MCF 10A (cell line): ENCODE data around the gene BARX2. TPM values are rescaled to one million over a fixed set of nuclear protein-coding genes. Genes with fewer than 3 reads are reported as not detected.

Experiments
- BruUV-seq: library from RNA; stranded (reverse); fragments of 400-500 nt; replicated peaks from 2 replicates; lab custom pipeline; 2021; lab: Mats Ljungman, UMichigan
- CTCF ChIA-PET: fragments of 300-600 bp; sonication (Branson Sonifier 250); formaldehyde crosslinking; extraction: SDS; loops from one replicate; lab custom pipeline; 2021; ENCODE audit warnings: antibody characterized with exemption, inconsistent platforms; lab: Yijun Ruan, JAX
- POLR2A ChIA-PET: fragments of 300-600, 350-650 bp; sonication (Branson Sonifier 250); formaldehyde crosslinking; extraction: SDS; loops from one replicate; lab custom pipeline; 2020; ENCODE audit warnings: antibody characterized with exemption, inconsistent platforms; lab: Yijun Ruan, JAX
- DNase-seq: peaks from one replicate; pipeline ENCODE4 v3.0.0-alpha.2; 2018; ENCODE audit not compliant: unreplicated experiment
- H3K27ac Mint-ChIP-seq: one replicate; pipeline ENCODE4 v1.8.0; 2022; ENCODE audit warnings: mild to moderate bottlenecking, low read depth, mixed read lengths; ENCODE audit not compliant: unreplicated experiment
- H3K27me3 Mint-ChIP-seq: one replicate; pipeline ENCODE4 v1.8.0; 2022; ENCODE audit warnings: mixed read lengths; ENCODE audit not compliant: insufficient read depth, unreplicated experiment
- H3K36me3 Mint-ChIP-seq: one replicate; pipeline ENCODE4 v1.8.0; 2022; ENCODE audit warnings: mild to moderate bottlenecking, moderate library complexity, mixed read lengths; ENCODE audit not compliant: insufficient read depth, unreplicated experiment
- H3K4me1 Mint-ChIP-seq: one replicate; pipeline ENCODE4 v1.8.0; 2022; ENCODE audit warnings: mixed read lengths; ENCODE audit not compliant: insufficient read depth, unreplicated experiment
- H3K4me3 Mint-ChIP-seq: one replicate; pipeline ENCODE4 v1.8.0; 2022; ENCODE audit warnings: mild to moderate bottlenecking, moderate library complexity, mixed read lengths; ENCODE audit not compliant: unreplicated experiment
- H3K9me3 Mint-ChIP-seq: one replicate; pipeline ENCODE4 v1.8.0; 2022; ENCODE audit warnings: mixed read lengths; ENCODE audit not compliant: unreplicated experiment
- CTCF ChIP-seq: fragments of 200-600 bp; IDR thresholded peaks from one replicate; pipeline ENCODE4 v1.8.0; 2022; ENCODE audit warnings: antibody characterized with exemption, mild to moderate bottlenecking; ENCODE audit not compliant: unreplicated experiment
- intact Hi-C: fragments of 100-400 bp; cut with micrococcal nuclease; formaldehyde crosslinking; loops from 2 replicates; pipeline ENCODE4 v1.14.1; 2022
- total RNA-seq: library from RNA; stranded (reverse); gene quantifications from 2 replicates; pipeline ENCODE4 v1.2.3, GENCODE V29; 2022

The BARX2 gene
- total RNA-seq, 1 experiment from 2014 or later = not detected

DNA sequence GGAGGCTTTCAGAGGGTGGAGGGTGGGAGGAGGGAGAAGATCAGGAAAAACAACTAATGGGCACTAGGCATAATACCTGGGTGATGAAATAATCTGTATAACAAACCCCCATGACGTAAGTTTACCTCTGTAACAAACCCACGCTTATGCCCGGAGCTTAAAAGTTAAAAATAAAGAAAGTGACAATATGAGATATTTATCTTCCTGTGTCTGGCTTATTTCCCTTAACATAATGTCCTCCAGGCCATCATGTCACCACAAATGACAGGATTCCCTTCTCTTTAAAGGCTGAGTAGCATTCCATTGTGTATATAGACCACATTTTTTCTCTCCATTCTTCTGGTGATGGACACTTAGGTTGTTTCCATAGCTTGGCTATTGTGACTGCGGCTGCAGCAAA is 79.5 kb downstream of the BARX2 start:
- CTCF ChIA-PET = interaction anchor here (1.3 kb wide), 1 partner anchor 12 kb away, joined by 5 read pairs; no protein-coding TSS in a partner anchor
- POLR2A ChIA-PET = no interaction called here
- no TSS peak for BruUV-seq
- H3K9me3 Mint-ChIP-seq = no peaks in the 10 kb centered on the region
- no peaks in the 10 kb centered on the region for H3K4me1 Mint-ChIP-seq
- intact Hi-C loops = no loop called here
- no peak overlapping the region for H3K27ac Mint-ChIP-seq
- no peak for TF ChIP-seq CTCF
- no peaks in the 10 kb centered on the region for H3K36me3 Mint-ChIP-seq
- H3K4me3 Mint-ChIP-seq = no peak overlapping the region
- DNase-seq = no peak
- H3K27me3 Mint-ChIP-seq = no peaks in the 10 kb centered on the region

GRCh38 chr11:129455756-129456655 is 80.4 kb downstream of the BARX2 start:
- TF ChIP-seq CTCF = no peak
- Mint-ChIP-seq H3K27ac (no peak overlapping the region), H3K36me3 (no peaks in the 10 kb centered on the region), H3K4me3 (no peak overlapping the region), H3K27me3 (no peaks in the 10 kb centered on the region), H3K4me1 (no peaks in the 10 kb centered on the region), H3K9me3 (no peaks in the 10 kb centered on the region)
- BruUV-seq = no TSS peak
- intact Hi-C loops = no loop called here
- peak; percentile 8 for DNase-seq
- POLR2A ChIA-PET = no interaction called here
- CTCF ChIA-PET = interaction anchor here (0.6 to 1.3 kb wide), 4 partner anchors 9 to 1578 kb away, joined by 3 to 5 read pairs (median 4); partner anchors contain the start of gene BARX2

- no peaks in the 10 kb centered on the region for H3K36me3 Mint-ChIP-seq
- H3K27ac Mint-ChIP-seq = no peak overlapping the region
- CTCF ChIA-PET = interaction anchor here (1.2 kb wide), 1 partner anchor 293 kb away, joined by 3 read pairs; no protein-coding TSS in a partner anchor
- H3K9me3 Mint-ChIP-seq = no peaks in the 10 kb centered on the region
- H3K4me1 Mint-ChIP-seq = no peaks in the 10 kb centered on the region
- no peak for DNase-seq
- intact Hi-C loops = no loop called here
- no peak for TF ChIP-seq CTCF
- POLR2A ChIA-PET = no interaction called here
- no TSS peak for BruUV-seq
- no peaks in the 10 kb centered on the region for H3K27me3 Mint-ChIP-seq
- no peak overlapping the region for H3K4me3 Mint-ChIP-seq
These were observed 81.7 kb downstream of the BARX2 start for GRCh38 chr11:129457321-129457720.

DNA sequence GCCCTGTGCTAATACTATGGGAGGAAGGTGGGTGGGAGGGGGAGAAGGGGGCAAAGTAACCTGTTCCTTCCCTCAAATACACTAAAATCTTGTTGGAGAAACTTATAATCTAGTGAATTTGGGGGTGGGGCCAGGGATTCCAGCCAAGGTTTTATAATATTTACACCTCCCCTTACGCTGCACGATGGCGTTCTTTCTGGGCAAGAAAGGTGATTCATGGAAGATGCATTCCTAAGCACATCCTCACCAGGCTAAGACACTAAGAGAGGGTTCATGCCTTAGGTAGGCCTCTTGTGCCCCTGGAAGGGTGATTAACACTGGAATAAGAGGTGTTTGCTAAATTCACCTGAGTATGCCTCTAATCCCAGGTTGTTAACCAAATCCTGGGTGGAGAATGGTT is 82.6 kb downstream of the BARX2 start:
- DNase-seq = peak; percentile 49
- no peak overlapping the region for H3K4me3 Mint-ChIP-seq
- H3K4me1 Mint-ChIP-seq = no peaks in the 10 kb centered on the region
- intact Hi-C loops = no loop called here
- no peak overlapping the region for H3K27ac Mint-ChIP-seq
- no TSS peak for BruUV-seq
- no peaks in the 10 kb centered on the region for H3K27me3 Mint-ChIP-seq
- CTCF ChIA-PET = interaction anchor here (1.2 kb wide), 1 partner anchor 292 kb away, joined by 3 read pairs; no protein-coding TSS in a partner anchor
- no peak for TF ChIP-seq CTCF
- POLR2A ChIA-PET = no interaction called here
- no peaks in the 10 kb centered on the region for H3K36me3 Mint-ChIP-seq
- H3K9me3 Mint-ChIP-seq = no peaks in the 10 kb centered on the region
